Mesenchymal stem cell (in vitro differentiated cells and primary cell): ENCODE data around the gene OR2H2. TPM values are rescaled to one million over a fixed set of nuclear protein-coding genes. Genes with fewer than 3 reads are reported as not detected.

ENCODE experiments used
- DNase-seq: peaks from one replicate; pipeline ENCODE4 v3.0.0-alpha.2; 2013
- H2AFZ ChIP-seq: one replicate; pipeline ENCODE4 v1.6.1; 2013; ENCODE audit warnings: low read depth, mild to moderate bottlenecking, control low read depth, inconsistent platforms, low read length, moderate library complexity
- H2AK5ac ChIP-seq: 2 replicates; pipeline ENCODE4 v1.6.1; 2013; ENCODE audit warnings: low read length, moderate library complexity, mild to moderate bottlenecking, inconsistent platforms; ENCODE audit not compliant: severe bottlenecking
- H2BK120ac ChIP-seq: one replicate; pipeline ENCODE4 v1.6.1; 2013; ENCODE audit warnings: low read depth, mild to moderate bottlenecking, inconsistent platforms, low read length, moderate library complexity
- H2BK12ac ChIP-seq, 2 experiments: one replicate each; pipeline ENCODE4 v1.6.1; 2013; ENCODE audit warnings: inconsistent platforms in 2 of 2, low read length in 2 of 2, mild to moderate bottlenecking in 2 of 2, moderate library complexity in 2 of 2, control low read depth in 1 of 2
- H2BK15ac ChIP-seq: one replicate; pipeline ENCODE4 v1.6.1; 2013; ENCODE audit warnings: mild to moderate bottlenecking, low read depth, inconsistent platforms; ENCODE audit not compliant: poor library complexity, severe bottlenecking
- H2BK5ac ChIP-seq: 2 replicates; pipeline ENCODE4 v1.6.1; 2013; ENCODE audit warnings: low read depth, mild to moderate bottlenecking, low read length, control low read depth, inconsistent platforms; ENCODE audit not compliant: poor library complexity, severe bottlenecking
- H3K14ac ChIP-seq, 2 experiments: one replicate each; pipeline ENCODE4 v1.6.1; 2013; ENCODE audit warnings: inconsistent platforms in 2 of 2, low read length in 2 of 2, control low read depth in 1 of 2, mild to moderate bottlenecking in 1 of 2, moderate library complexity in 1 of 2
- H3K18ac ChIP-seq, 2 experiments: one replicate each; pipeline ENCODE4 v1.6.1; 2013; ENCODE audit warnings: inconsistent platforms in 2 of 2, low read length in 2 of 2, control low read depth in 1 of 2, low read depth in 1 of 2, mild to moderate bottlenecking in 1 of 2
- H3K23ac ChIP-seq, 2 experiments: one replicate each; pipeline ENCODE4 v1.6.1; 2013; ENCODE audit warnings: inconsistent platforms in 2 of 2, low read length in 2 of 2, mild to moderate bottlenecking in 2 of 2, moderate library complexity in 2 of 2, control low read depth in 1 of 2
- H3K27ac ChIP-seq: 2 replicates; pipeline ENCODE4 v1.5.1; 2013; ENCODE audit warnings: mild to moderate bottlenecking, moderate library complexity, low read length, control low read depth, inconsistent platforms; ENCODE audit not compliant: poor library complexity, severe bottlenecking
- H3K27me3 ChIP-seq, 2 experiments: 2 replicates each; pipeline versions ENCODE4 v1.6.1 to v1.7.0; 2013; ENCODE audit warnings: low read length in 2 of 2, mild to moderate bottlenecking in 2 of 2, moderate library complexity in 2 of 2, control low read depth in 1 of 2, inconsistent platforms in 1 of 2; ENCODE audit not compliant: control insufficient read depth in 1 of 2, insufficient read depth in 1 of 2
- H3K36me3 ChIP-seq, 2 experiments: 2 replicates each; pipeline versions ENCODE4 v1.6.1 to v1.7.0; 2013; ENCODE audit warnings: low read length in 2 of 2, control low read depth in 1 of 2, inconsistent platforms in 1 of 2, low read depth in 1 of 2, mild to moderate bottlenecking in 1 of 2; ENCODE audit not compliant: insufficient read depth in 2 of 2, control insufficient read depth in 1 of 2
- H3K4ac ChIP-seq, 2 experiments: one replicate each; pipeline ENCODE4 v1.6.1; 2013; ENCODE audit warnings: inconsistent platforms in 2 of 2, low read length in 2 of 2, mild to moderate bottlenecking in 2 of 2, moderate library complexity in 2 of 2, control low read depth in 1 of 2, low read depth in 1 of 2
- H3K4me1 ChIP-seq: 2 replicates; pipeline ENCODE4 v1.6.1; 2013; ENCODE audit warnings: low read depth, low read length, control low read depth; ENCODE audit not compliant: control insufficient read depth, insufficient read depth
- H3K4me2 ChIP-seq: 2 replicates; pipeline ENCODE4 v1.6.1; 2013; ENCODE audit warnings: low read length, mild to moderate bottlenecking, inconsistent platforms; ENCODE audit not compliant: poor library complexity, severe bottlenecking
- H3K4me3 ChIP-seq, 2 experiments: 2 replicates each; pipeline versions ENCODE4 v1.5.1 to v1.7.0; 2013; ENCODE audit warnings: low read length in 2 of 2, mild to moderate bottlenecking in 2 of 2, control low read depth in 1 of 2, low read depth in 1 of 2; ENCODE audit not compliant: insufficient read depth in 1 of 2
- H3K79me1 ChIP-seq: replicated peaks from 2 replicates; pipeline ENCODE4 v1.6.1; 2013; ENCODE audit warnings: mild to moderate bottlenecking, control low read depth, low read length, inconsistent platforms; ENCODE audit not compliant: poor library complexity, severe bottlenecking
- H3K9ac ChIP-seq: 2 replicates; pipeline ENCODE4 v1.7.0; 2013; ENCODE audit warnings: mild to moderate bottlenecking, low read length, moderate library complexity
- H3K9me3 ChIP-seq: 2 replicates; pipeline ENCODE4 v1.7.0; 2013; ENCODE audit warnings: mild to moderate bottlenecking, low read length; ENCODE audit not compliant: control insufficient read depth
- H4K8ac ChIP-seq: one replicate; pipeline ENCODE4 v1.6.1; 2013; ENCODE audit warnings: inconsistent platforms, mild to moderate bottlenecking, low read length, moderate library complexity
- H4K91ac ChIP-seq: one replicate; pipeline ENCODE4 v1.6.1; 2013; ENCODE audit warnings: mild to moderate bottlenecking, low read length, inconsistent platforms
- WGBS: methylation state at CpG from one replicate; pipeline ENCODE4 v1.1.7; 2013; ENCODE audit warnings: mixed read lengths; 5-methylcytosine and 5-hydroxymethylcytosine counted together
- polyA plus RNA-seq, 2 experiments: library from polyadenylated mRNA; stranded (reverse); fragments of 200-250 nt; gene quantifications; one replicate each; pipeline ENCODE4 v1.2.3, GENCODE V29; 2013

Gene OR2H2
- not detected for polyA plus RNA-seq (2013, experiment 1 of 2)
- not detected for polyA plus RNA-seq (2013, experiment 2 of 2)

- Histone ChIP-seq H3K4me3 (no peak within 1 kb of the TSS), H3K9ac (no peak within 1 kb of the TSS), H4K91ac (no peak within 1 kb of the TSS), H3K4me1 (peaks cover 2% of the 10 kb centered on the region), H2BK5ac (no peak within 1 kb of the TSS), H3K14ac (no peak within 1 kb of the TSS), H3K9me3 (no peaks in the 10 kb centered on the region), H3K4ac (no peak within 1 kb of the TSS), H3K18ac (no peak within 1 kb of the TSS), H3K79me1 (no peaks in the 10 kb centered on the region), H3K27me3 (peaks cover 7 to 43% of the 10 kb centered on the region in 2 experiments), H3K4me2 (no peak within 1 kb of the TSS), H2BK12ac (no peak within 1 kb of the TSS), H3K23ac (no peak within 1 kb of the TSS), H2AK5ac (no peak within 1 kb of the TSS), H3K27ac (no peak within 1 kb of the TSS), H2BK120ac (no peak within 1 kb of the TSS), H3K36me3 (no peaks in the 10 kb centered on the region), H2BK15ac (no peak within 1 kb of the TSS), H2AFZ (no peak within 1 kb of the TSS), H4K8ac (no peak within 1 kb of the TSS)
- DNase-seq = no peak
Observed at GRCh38 chr6:29584821-29585220, at the start of gene OR2H2. TSS of gene OR2H2 (plus strand) at chr6:29585121. CDS start at chr6:29587945, 2,824 bp downstream.

GRCh38 chr6:29537714-29538403 is 47.1 kb upstream of the OR2H2 start:
- Histone ChIP-seq H2AFZ (no peak overlapping the region), H3K23ac (no peak overlapping the region), H3K4me3 (no peak overlapping the region), H3K14ac (no peak overlapping the region), H3K79me1 (no peaks in the 10 kb centered on the region), H3K4ac (no peak overlapping the region), H2BK12ac (no peak overlapping the region), H3K27ac (no peak overlapping the region), H3K18ac (no peak overlapping the region), H3K9ac (no peak overlapping the region), H3K4me2 (no peak overlapping the region), H3K27me3 (peaks cover 14 to 15% of the 10 kb centered on the region in 2 experiments), H3K36me3 (no peaks in the 10 kb centered on the region), H3K4me1 (peaks cover 2% of the 10 kb centered on the region), H2AK5ac (no peak overlapping the region), H2BK5ac (no peak overlapping the region), H2BK15ac (no peak overlapping the region), H2BK120ac (no peak overlapping the region), H4K8ac (no peak overlapping the region), H4K91ac (no peak overlapping the region), H3K9me3 (no peaks in the 10 kb centered on the region)
- 63% methylated on average over 4 of the region's 4 CpGs for WGBS
- DNase-seq = no peak

GRCh38 chr6:29547573-29547972 is 37.3 kb upstream of the OR2H2 start:
- H3K79me1 ChIP-seq = no peaks in the 10 kb centered on the region
- no peak overlapping the region for H2AK5ac ChIP-seq
- H3K9ac ChIP-seq = no peak overlapping the region
- H3K4me3 ChIP-seq = no peak overlapping the region
- no peak overlapping the region for H4K8ac ChIP-seq
- H3K23ac ChIP-seq = no peak overlapping the region
- no peaks in the 10 kb centered on the region for H3K9me3 ChIP-seq
- WGBS = 29% methylated on average over 3 of the region's 3 CpGs
- no peak overlapping the region for H2BK12ac ChIP-seq
- H3K14ac ChIP-seq = no peak overlapping the region
- H3K36me3 ChIP-seq = no peaks in the 10 kb centered on the region
- no peaks in the 10 kb centered on the region for H3K4me1 ChIP-seq
- H3K4ac ChIP-seq = no peak overlapping the region
- H2BK15ac ChIP-seq = no peak overlapping the region
- no peak overlapping the region for H3K27ac ChIP-seq
- no peak overlapping the region for H2BK5ac ChIP-seq
- H3K27me3 ChIP-seq = peaks cover 17 to 30% of the 10 kb centered on the region in 2 experiments
- H2BK120ac ChIP-seq = no peak overlapping the region
- no peak for DNase-seq
- no peak overlapping the region for H4K91ac ChIP-seq
- no peak overlapping the region for H3K18ac ChIP-seq
- no peak overlapping the region for H2AFZ ChIP-seq
- H3K4me2 ChIP-seq = no peak overlapping the region

GRCh38 chr6:29552512-29553051 is 32.3 kb upstream of the OR2H2 start:
- Histone ChIP-seq H3K4me3 (peak overlapping the region in 1 of 2 experiments; percentile 68), H3K4ac (no peak overlapping the region), H3K9me3 (peaks cover 4% of the 10 kb centered on the region), H3K79me1 (no peaks in the 10 kb centered on the region), H3K23ac (no peak overlapping the region), H2AK5ac (no peak overlapping the region), H3K9ac (no peak overlapping the region), H3K4me2 (peak overlapping the region; percentile 30), H2BK120ac (no peak overlapping the region), H4K8ac (no peak overlapping the region), H2BK15ac (no peak overlapping the region), H2BK12ac (no peak overlapping the region), H3K14ac (no peak overlapping the region), H3K18ac (no peak overlapping the region), H3K27ac (no peak overlapping the region), H3K27me3 (peaks cover 43 to 60% of the 10 kb centered on the region in 2 experiments), H2BK5ac (no peak overlapping the region), H2AFZ (no peak overlapping the region), H3K36me3 (no peaks in the 10 kb centered on the region), H3K4me1 (peaks cover 9% of the 10 kb centered on the region), H4K91ac (no peak overlapping the region)
- DNase-seq = peak; percentile 77
- WGBS = 48% methylated on average over 2 of the region's 5 CpGs
